Measurements from ENCODE around the gene CFAP20DC.

DNA sequence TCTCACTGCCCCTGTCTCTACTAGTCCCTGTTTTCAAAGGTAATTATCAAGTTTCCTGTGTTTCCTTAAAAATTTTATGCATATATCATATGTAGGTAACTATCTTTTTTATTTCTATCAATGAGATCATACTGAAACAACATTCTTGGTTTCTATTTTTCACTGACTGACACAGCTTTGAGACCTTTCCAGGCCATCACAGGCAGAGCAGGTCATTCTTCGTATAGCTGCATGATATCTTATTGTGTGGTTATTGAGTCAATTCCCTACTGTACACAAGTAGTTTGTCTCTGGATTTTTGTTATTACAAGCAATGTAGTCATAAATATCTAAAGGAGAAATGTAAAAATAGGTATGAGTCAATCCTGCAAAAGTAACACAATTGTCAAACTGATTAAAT, 169.6 kb downstream of the CFAP20DC start:
- TF ChIP-seq, protein P1, sequence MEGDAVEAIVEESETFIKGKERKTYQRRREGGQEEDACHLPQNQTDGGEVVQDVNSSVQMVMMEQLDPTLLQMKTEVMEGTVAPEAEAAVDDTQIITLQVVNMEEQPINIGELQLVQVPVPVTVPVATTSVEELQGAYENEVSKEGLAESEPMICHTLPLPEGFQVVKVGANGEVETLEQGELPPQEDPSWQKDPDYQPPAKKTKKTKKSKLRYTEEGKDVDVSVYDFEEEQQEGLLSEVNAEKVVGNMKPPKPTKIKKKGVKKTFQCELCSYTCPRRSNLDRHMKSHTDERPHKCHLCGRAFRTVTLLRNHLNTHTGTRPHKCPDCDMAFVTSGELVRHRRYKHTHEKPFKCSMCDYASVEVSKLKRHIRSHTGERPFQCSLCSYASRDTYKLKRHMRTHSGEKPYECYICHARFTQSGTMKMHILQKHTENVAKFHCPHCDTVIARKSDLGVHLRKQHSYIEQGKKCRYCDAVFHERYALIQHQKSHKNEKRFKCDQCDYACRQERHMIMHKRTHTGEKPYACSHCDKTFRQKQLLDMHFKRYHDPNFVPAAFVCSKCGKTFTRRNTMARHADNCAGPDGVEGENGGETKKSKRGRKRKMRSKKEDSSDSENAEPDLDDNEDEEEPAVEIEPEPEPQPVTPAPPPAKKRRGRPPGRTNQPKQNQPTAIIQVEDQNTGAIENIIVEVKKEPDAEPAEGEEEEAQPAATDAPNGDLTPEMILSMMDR (conservative IDR thresholded peaks at IDR 0.05; ENCODE audit: low read depth in 2 of 2): no peak
- TF ChIP-seq, protein P2, sequence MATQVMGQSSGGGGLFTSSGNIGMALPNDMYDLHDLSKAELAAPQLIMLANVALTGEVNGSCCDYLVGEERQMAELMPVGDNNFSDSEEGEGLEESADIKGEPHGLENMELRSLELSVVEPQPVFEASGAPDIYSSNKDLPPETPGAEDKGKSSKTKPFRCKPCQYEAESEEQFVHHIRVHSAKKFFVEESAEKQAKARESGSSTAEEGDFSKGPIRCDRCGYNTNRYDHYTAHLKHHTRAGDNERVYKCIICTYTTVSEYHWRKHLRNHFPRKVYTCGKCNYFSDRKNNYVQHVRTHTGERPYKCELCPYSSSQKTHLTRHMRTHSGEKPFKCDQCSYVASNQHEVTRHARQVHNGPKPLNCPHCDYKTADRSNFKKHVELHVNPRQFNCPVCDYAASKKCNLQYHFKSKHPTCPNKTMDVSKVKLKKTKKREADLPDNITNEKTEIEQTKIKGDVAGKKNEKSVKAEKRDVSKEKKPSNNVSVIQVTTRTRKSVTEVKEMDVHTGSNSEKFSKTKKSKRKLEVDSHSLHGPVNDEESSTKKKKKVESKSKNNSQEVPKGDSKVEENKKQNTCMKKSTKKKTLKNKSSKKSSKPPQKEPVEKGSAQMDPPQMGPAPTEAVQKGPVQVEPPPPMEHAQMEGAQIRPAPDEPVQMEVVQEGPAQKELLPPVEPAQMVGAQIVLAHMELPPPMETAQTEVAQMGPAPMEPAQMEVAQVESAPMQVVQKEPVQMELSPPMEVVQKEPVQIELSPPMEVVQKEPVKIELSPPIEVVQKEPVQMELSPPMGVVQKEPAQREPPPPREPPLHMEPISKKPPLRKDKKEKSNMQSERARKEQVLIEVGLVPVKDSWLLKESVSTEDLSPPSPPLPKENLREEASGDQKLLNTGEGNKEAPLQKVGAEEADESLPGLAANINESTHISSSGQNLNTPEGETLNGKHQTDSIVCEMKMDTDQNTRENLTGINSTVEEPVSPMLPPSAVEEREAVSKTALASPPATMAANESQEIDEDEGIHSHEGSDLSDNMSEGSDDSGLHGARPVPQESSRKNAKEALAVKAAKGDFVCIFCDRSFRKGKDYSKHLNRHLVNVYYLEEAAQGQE (IDR thresholded peaks at IDR 0.05; ENCODE audit: unreplicated experiment): no peak
- no peak for TF ChIP-seq POLR2AphosphoS5 (IDR thresholded peaks at IDR 0.05; ENCODE audit: low read depth)
- TF ChIP-seq EZH2 (IDR thresholded peaks at IDR 0.05; ENCODE audit: low read depth, unreplicated experiment): no peak
- TF ChIP-seq CREB1 (CRISPR knock-in tag; IDR thresholded peaks at IDR 0.05; ENCODE audit: low read depth): no peak
- TF ChIP-seq EZH2phosphoT487 (IDR thresholded peaks at IDR 0.05; ENCODE audit: unreplicated experiment): no peak
- TF ChIP-seq, protein P3, sequence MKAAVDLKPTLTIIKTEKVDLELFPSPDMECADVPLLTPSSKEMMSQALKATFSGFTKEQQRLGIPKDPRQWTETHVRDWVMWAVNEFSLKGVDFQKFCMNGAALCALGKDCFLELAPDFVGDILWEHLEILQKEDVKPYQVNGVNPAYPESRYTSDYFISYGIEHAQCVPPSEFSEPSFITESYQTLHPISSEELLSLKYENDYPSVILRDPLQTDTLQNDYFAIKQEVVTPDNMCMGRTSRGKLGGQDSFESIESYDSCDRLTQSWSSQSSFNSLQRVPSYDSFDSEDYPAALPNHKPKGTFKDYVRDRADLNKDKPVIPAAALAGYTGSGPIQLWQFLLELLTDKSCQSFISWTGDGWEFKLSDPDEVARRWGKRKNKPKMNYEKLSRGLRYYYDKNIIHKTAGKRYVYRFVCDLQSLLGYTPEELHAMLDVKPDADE (IDR thresholded peaks at IDR 0.05): no peak
- no peak for TF ChIP-seq ZNF331 (CRISPR knock-in tag; IDR thresholded peaks at IDR 0.05; ENCODE audit: low read depth)
